Measurements from ENCODE around the gene LY86. TPM values are rescaled to one million over a fixed set of nuclear protein-coding genes. Genes with fewer than 3 reads are reported as not detected.

The LY86 gene
- polyA plus RNA-seq, 4 donors = 2.8 to 3.4 (median 3.0) TPM; not detected in 1

GRCh38 chr6:6685249-6686040, 96.9 kb downstream of the LY86 start:
- H3K27ac ChIP-seq (ENCODE audit: low read depth in 1 of 3, low read length in 2 of 3) = peak overlapping the region in 2 of 3 donors; percentile 21 to 23
- 82 to 88% (median 86%) methylated on average over 12 of the region's 12 CpGs for WGBS, 3 donors
- FAIRE-seq = no peak

GRCh38 chr6:6686176-6686575, 97.7 kb downstream of the LY86 start:
- DNase-seq = no peak
- Histone ChIP-seq H3K27ac (ENCODE audit: low read depth in 1 of 3, low read length in 2 of 3) (peak overlapping the region in 2 of 3 donors; percentile 41 to 64), H3K9me3 (ENCODE audit: control insufficient read depth in 2 of 2, insufficient read depth in 1 of 2, low read depth in 1 of 2, low read length in 1 of 2) (peaks cover 0 to 5% of the 10 kb centered on the region in 2 donors), H3K4me3 (ENCODE audit: low read depth in 1 of 3, low read length in 3 of 3) (peak overlapping the region in 1 of 3 donors; percentile 38), H3K36me3 (ENCODE audit: control insufficient read depth in 3 of 3, insufficient read depth in 2 of 3, low read depth in 1 of 3, low read length in 3 of 3) (no peaks in the 10 kb centered on the region), H3K4me1 (ENCODE audit: control insufficient read depth in 3 of 3, insufficient read depth in 2 of 3, low read depth in 1 of 3, low read length in 2 of 3) (peaks cover 0 to 46% (median 7%) of the 10 kb centered on the region in 3 donors), H3K27me3 (ENCODE audit: control insufficient read depth in 3 of 3, insufficient read depth in 3 of 3, low read length in 3 of 3) (peaks cover 0 to 2% (median 0%) of the 10 kb centered on the region in 3 donors)
- no peak for FAIRE-seq
- 88 to 90% (median 89%) methylated on average over 7 of the region's 7 CpGs for WGBS, 3 donors

More at GRCh38 chr6:6685249-6686040, 96.9 kb downstream of the LY86 start:
- DNase-seq = no peak
- Histone ChIP-seq H3K4me1 (ENCODE audit: control insufficient read depth in 3 of 3, insufficient read depth in 2 of 3, low read depth in 1 of 3, low read length in 2 of 3) (peaks cover 0 to 49% (median 7%) of the 10 kb centered on the region in 3 donors), H3K36me3 (ENCODE audit: control insufficient read depth in 3 of 3, insufficient read depth in 2 of 3, low read depth in 1 of 3, low read length in 3 of 3) (no peaks in the 10 kb centered on the region), H3K4me3 (ENCODE audit: low read depth in 1 of 3, low read length in 3 of 3) (no peak overlapping the region), H3K9me3 (ENCODE audit: control insufficient read depth in 2 of 2, insufficient read depth in 1 of 2, low read depth in 1 of 2, low read length in 1 of 2) (no peaks in the 10 kb centered on the region), H3K27me3 (ENCODE audit: control insufficient read depth in 3 of 3, insufficient read depth in 3 of 3, low read length in 3 of 3) (peaks cover 0 to 2% (median 0%) of the 10 kb centered on the region in 3 donors)

GRCh38 chr6:6686748-6687601, 98.5 kb downstream of the LY86 start:
- Histone ChIP-seq H3K27me3 (ENCODE audit: control insufficient read depth in 3 of 3, insufficient read depth in 3 of 3, low read length in 3 of 3) (peaks cover 0 to 2% (median 0%) of the 10 kb centered on the region in 3 donors), H3K4me1 (ENCODE audit: control insufficient read depth in 3 of 3, insufficient read depth in 2 of 3, low read depth in 1 of 3, low read length in 2 of 3) (peaks cover 0 to 45% (median 7%) of the 10 kb centered on the region in 3 donors), H3K4me3 (ENCODE audit: low read depth in 1 of 3, low read length in 3 of 3) (peak overlapping the region in 2 of 3 donors; percentile 33 to 38), H3K9me3 (ENCODE audit: control insufficient read depth in 2 of 2, insufficient read depth in 1 of 2, low read depth in 1 of 2, low read length in 1 of 2) (peaks cover 0 to 13% of the 10 kb centered on the region in 2 donors), H3K36me3 (ENCODE audit: control insufficient read depth in 3 of 3, insufficient read depth in 2 of 3, low read depth in 1 of 3, low read length in 3 of 3) (no peaks in the 10 kb centered on the region), H3K27ac (ENCODE audit: low read depth in 1 of 3, low read length in 2 of 3) (peak overlapping the region; percentile 71 to 87 (median 83))
- DNase-seq = peak; percentile 95 to 99
- FAIRE-seq = no peak
- 12 to 41% (median 23%) methylated on average over 25 to 26 of the region's 26 CpGs for WGBS, 3 donors

- H3K27ac ChIP-seq (ENCODE audit: low read depth in 1 of 3, low read length in 2 of 3) = no peak overlapping the region
- H3K4me1 ChIP-seq (ENCODE audit: control insufficient read depth in 3 of 3, insufficient read depth in 2 of 3, low read depth in 1 of 3, low read length in 2 of 3) = peaks cover 0 to 39% (median 5%) of the 10 kb centered on the region in 3 donors
- FAIRE-seq (no peak), DNase-seq (no peak)
- H3K9me3 ChIP-seq (ENCODE audit: control insufficient read depth in 2 of 2, insufficient read depth in 1 of 2, low read depth in 1 of 2, low read length in 1 of 2) = peaks cover 0 to 14% of the 10 kb centered on the region in 2 donors
- 4 to 36% (median 14%) methylated on average over 1 of the region's 1 CpG for WGBS, 3 donors
- H3K36me3 ChIP-seq (ENCODE audit: control insufficient read depth in 3 of 3, insufficient read depth in 2 of 3, low read depth in 1 of 3, low read length in 3 of 3) = no peaks in the 10 kb centered on the region
- H3K27me3 ChIP-seq (ENCODE audit: control insufficient read depth in 3 of 3, insufficient read depth in 3 of 3, low read length in 3 of 3) = peaks cover 0 to 2% (median 0%) of the 10 kb centered on the region in 3 donors
- no peak overlapping the region for H3K4me3 ChIP-seq (ENCODE audit: low read depth in 1 of 3, low read length in 3 of 3)
Observed at GRCh38 chr6:6688283-6688682, 99.8 kb downstream of the LY86 start.

- no peak for FAIRE-seq
- peaks cover 0 to 36% (median 5%) of the 10 kb centered on the region in 3 donors for H3K4me1 ChIP-seq (ENCODE audit: control insufficient read depth in 3 of 3, insufficient read depth in 2 of 3, low read depth in 1 of 3, low read length in 2 of 3)
Observed at GRCh38 chr6:6688951-6689350, 100.4 kb downstream of the LY86 start.

GRCh38 chr6:6689400-6690143, 101.1 kb downstream of the LY86 start:
- peaks cover 0 to 14% of the 10 kb centered on the region in 2 donors for H3K9me3 ChIP-seq (ENCODE audit: control insufficient read depth in 2 of 2, insufficient read depth in 1 of 2, low read depth in 1 of 2, low read length in 1 of 2)
- peak overlapping the region in 1 of 3 donors; percentile 47 for H3K27ac ChIP-seq (ENCODE audit: low read depth in 1 of 3, low read length in 2 of 3)
- no peak for FAIRE-seq
- peaks cover 0 to 36% (median 8%) of the 10 kb centered on the region in 3 donors for H3K4me1 ChIP-seq (ENCODE audit: control insufficient read depth in 3 of 3, insufficient read depth in 2 of 3, low read depth in 1 of 3, low read length in 2 of 3)
- H3K27me3 ChIP-seq (ENCODE audit: control insufficient read depth in 3 of 3, insufficient read depth in 3 of 3, low read length in 3 of 3) = peaks cover 0 to 2% (median 0%) of the 10 kb centered on the region in 3 donors
- 70 to 86% (median 84%) methylated on average over 2 of the region's 2 CpGs for WGBS, 3 donors
- no peak for DNase-seq
- no peak overlapping the region for H3K4me3 ChIP-seq (ENCODE audit: low read depth in 1 of 3, low read length in 3 of 3)
- H3K36me3 ChIP-seq (ENCODE audit: control insufficient read depth in 3 of 3, insufficient read depth in 2 of 3, low read depth in 1 of 3, low read length in 3 of 3) = no peaks in the 10 kb centered on the region

More at GRCh38 chr6:6688951-6689350, 100.4 kb downstream of the LY86 start:
- Histone ChIP-seq H3K9me3 (ENCODE audit: control insufficient read depth in 2 of 2, insufficient read depth in 1 of 2, low read depth in 1 of 2, low read length in 1 of 2) (peaks cover 0 to 14% of the 10 kb centered on the region in 2 donors), H3K36me3 (ENCODE audit: control insufficient read depth in 3 of 3, insufficient read depth in 2 of 3, low read depth in 1 of 3, low read length in 3 of 3) (no peaks in the 10 kb centered on the region), H3K4me3 (ENCODE audit: low read depth in 1 of 3, low read length in 3 of 3) (no peak overlapping the region), H3K27ac (ENCODE audit: low read depth in 1 of 3, low read length in 2 of 3) (no peak overlapping the region), H3K27me3 (ENCODE audit: control insufficient read depth in 3 of 3, insufficient read depth in 3 of 3, low read length in 3 of 3) (peaks cover 0 to 2% (median 0%) of the 10 kb centered on the region in 3 donors)
- DNase-seq = no peak
- 24 to 82% (median 72%) methylated on average over 1 of the region's 1 CpG for WGBS, 3 donors

GRCh38 chr6:6690144-6690483, 101.6 kb downstream of the LY86 start:
- FAIRE-seq (no peak), DNase-seq (no peak)
- Histone ChIP-seq H3K36me3 (ENCODE audit: control insufficient read depth in 3 of 3, insufficient read depth in 2 of 3, low read depth in 1 of 3, low read length in 3 of 3) (no peaks in the 10 kb centered on the region), H3K9me3 (ENCODE audit: control insufficient read depth in 2 of 2, insufficient read depth in 1 of 2, low read depth in 1 of 2, low read length in 1 of 2) (peaks cover 0 to 14% of the 10 kb centered on the region in 2 donors), H3K4me1 (ENCODE audit: control insufficient read depth in 3 of 3, insufficient read depth in 2 of 3, low read depth in 1 of 3, low read length in 2 of 3) (peaks cover 0 to 36% (median 8%) of the 10 kb centered on the region in 3 donors), H3K4me3 (ENCODE audit: low read depth in 1 of 3, low read length in 3 of 3) (no peak overlapping the region), H3K27ac (ENCODE audit: low read depth in 1 of 3, low read length in 2 of 3) (peak overlapping the region in 1 of 3 donors; percentile 47), H3K27me3 (ENCODE audit: control insufficient read depth in 3 of 3, insufficient read depth in 3 of 3, low read length in 3 of 3) (peaks cover 0 to 2% (median 0%) of the 10 kb centered on the region in 3 donors)
- 89 to 98% (median 94%) methylated on average over 2 of the region's 2 CpGs for WGBS, 3 donors
